NB4 (cell line): Measurements from ENCODE around the gene PIK3AP1.

Experiments used
- CTCF ChIP-seq: IDR thresholded peaks from one replicate; pipeline ENCODE4 v1.5.1; 2012; ENCODE audit warnings: low read depth, low read length
- POLR2A ChIP-seq: IDR thresholded peaks from 2 replicates; pipeline ENCODE4 v1.6.1; 2011; ENCODE audit warnings: mild to moderate bottlenecking; ENCODE audit not compliant: insufficient read length; ENCODE audit errors: extremely low read depth

GRCh38 chr10:96636551-96636950 is 83.8 kb downstream of the PIK3AP1 start:
- no peak for TF ChIP-seq POLR2A
- TF ChIP-seq CTCF, result no peak
